IMR-90 (cell line): ENCODE data around the gene NHLRC2. TPM values are rescaled to one million over a fixed set of nuclear protein-coding genes. Genes with fewer than 3 reads are reported as not detected.

ENCODE experiments used
- ATAC-seq: fragments of 200-7000 bp; cut with Tn5 transposase; 2 replicates; pipeline ENCODE4 v1.9.1; 2020; ENCODE audit warnings: low read depth, mild to moderate bottlenecking, moderate library complexity
- BruUV-seq: library from RNA; stranded (reverse); fragments of 400-500 nt; replicated peaks from 2 replicates; lab custom pipeline; 2021; lab: Mats Ljungman, UMichigan
- CTCF ChIA-PET: fragments of 300-600 bp; formaldehyde crosslinking; extraction: SDS; loops from one replicate; lab custom pipeline; 2021; ENCODE audit warnings: antibody characterized with exemption; lab: Yijun Ruan, JAX
- POLR2A ChIA-PET: fragments of 300-600 bp; sonication (Branson Sonifier 250); formaldehyde crosslinking; loops from one replicate; lab custom pipeline; 2022; ENCODE audit warnings: antibody characterized with exemption; ENCODE audit not compliant: unreplicated experiment; lab: Charles Lee
- DNase-seq: peaks from one replicate; pipeline ENCODE4 v3.0.0; 2013
- H2AFZ ChIP-seq: replicated peaks from 2 replicates; pipeline ENCODE3; 2013; ENCODE audit warnings: low read length, mild to moderate bottlenecking; ENCODE audit not compliant: poor library complexity
- H2AK5ac ChIP-seq: 2 replicates; pipeline ENCODE4 v1.6.1; 2013; ENCODE audit warnings: low read depth, low read length, inconsistent platforms
- H2AK9ac ChIP-seq: replicated peaks from 2 replicates; pipeline ENCODE3; 2013; ENCODE audit warnings: mild to moderate bottlenecking, low read depth, low read length, moderate library complexity; ENCODE audit not compliant: poor library complexity
- H2BK120ac ChIP-seq: 2 replicates; pipeline ENCODE4 v1.6.1; 2013; ENCODE audit warnings: low read depth, low read length, inconsistent platforms
- H2BK15ac ChIP-seq: 3 replicates; pipeline ENCODE4 v1.6.1; 2013; ENCODE audit warnings: low read depth, low read length, inconsistent platforms
- H2BK20ac ChIP-seq: 2 replicates; pipeline ENCODE4 v1.6.1; 2013; ENCODE audit warnings: low read depth, mild to moderate bottlenecking, inconsistent platforms, low read length, moderate library complexity
- H2BK5ac ChIP-seq: 2 replicates; pipeline ENCODE4 v1.6.1; 2013; ENCODE audit warnings: mild to moderate bottlenecking, low read depth, low read length, inconsistent platforms; ENCODE audit not compliant: poor library complexity, severe bottlenecking
- H3K14ac ChIP-seq: replicated peaks from 2 replicates; pipeline ENCODE4 v1.6.1; 2013; ENCODE audit warnings: low read depth, low read length, inconsistent platforms
- H3K18ac ChIP-seq: 2 replicates; pipeline ENCODE4 v1.6.1; 2013; ENCODE audit warnings: low read depth, low read length, control low read depth
- H3K23ac ChIP-seq: 2 replicates; pipeline ENCODE4 v1.6.1; 2013; ENCODE audit warnings: low read depth, low read length, inconsistent platforms
- H3K27ac ChIP-seq: 2 replicates; pipeline ENCODE4 v1.5.1; 2013; ENCODE audit warnings: mild to moderate bottlenecking, control low read depth, low read length; ENCODE audit not compliant: insufficient read depth
- H3K27me3 ChIP-seq: 2 replicates; pipeline ENCODE4 v1.6.1; 2013; ENCODE audit warnings: low read length; ENCODE audit not compliant: control insufficient read depth, insufficient read depth
- H3K36me3 ChIP-seq: 2 replicates; pipeline ENCODE4 v1.6.1; 2013; ENCODE audit warnings: low read length, mixed read lengths; ENCODE audit not compliant: control insufficient read depth, insufficient read depth
- H3K4ac ChIP-seq: 2 replicates; pipeline ENCODE4 v1.6.1; 2013; ENCODE audit warnings: low read depth, low read length, inconsistent platforms
- H3K4me1 ChIP-seq: 2 replicates; pipeline ENCODE4 v1.6.1; 2013; ENCODE audit warnings: low read length, mixed read lengths; ENCODE audit not compliant: control insufficient read depth, insufficient read depth
- H3K4me2 ChIP-seq: 2 replicates; pipeline ENCODE4 v1.6.1; 2013; ENCODE audit warnings: low read depth, mild to moderate bottlenecking, control low read depth, low read length, moderate library complexity
- H3K4me3 ChIP-seq: 2 replicates; pipeline ENCODE4 v1.5.1; 2013; ENCODE audit warnings: low read depth, mild to moderate bottlenecking, control low read depth, low read length, moderate library complexity; ENCODE audit not compliant: insufficient read depth
- H3K56ac ChIP-seq: 2 replicates; pipeline ENCODE4 v1.6.1; 2013; ENCODE audit warnings: low read length, inconsistent platforms; ENCODE audit not compliant: insufficient read depth; ENCODE audit errors: extremely low read depth
- H3K79me1 ChIP-seq, 2 experiments: 2 replicates each; pipeline ENCODE4 v1.6.1; 2013; ENCODE audit warnings: low read length in 2 of 2, inconsistent platforms in 1 of 2, low read depth in 1 of 2
- H3K9ac ChIP-seq: 2 replicates; pipeline ENCODE4 v1.6.1; 2013; ENCODE audit warnings: low read depth, low read length, control low read depth
- H3K9me1 ChIP-seq: 2 replicates; pipeline ENCODE4 v1.6.1; 2013; ENCODE audit warnings: low read length, inconsistent platforms; ENCODE audit not compliant: insufficient read depth
- H3K9me3 ChIP-seq: 2 replicates; pipeline ENCODE4 v1.6.1; 2013; ENCODE audit warnings: low read length; ENCODE audit not compliant: control insufficient read depth, insufficient read depth
- H4K20me1 ChIP-seq: 2 replicates; pipeline ENCODE4 v1.6.1; 2013; ENCODE audit warnings: low read length, inconsistent platforms; ENCODE audit not compliant: insufficient read depth
- H4K5ac ChIP-seq: 2 replicates; pipeline ENCODE4 v1.6.1; 2013; ENCODE audit warnings: mild to moderate bottlenecking, low read depth, low read length, control low read depth
- H4K8ac ChIP-seq, 2 experiments: 2 replicates each; pipeline ENCODE4 v1.6.1; 2013; ENCODE audit warnings: low read depth in 2 of 2, low read length in 2 of 2, control low read depth in 1 of 2, inconsistent platforms in 1 of 2
- H4K91ac ChIP-seq: 2 replicates; pipeline ENCODE4 v1.6.1; 2013; ENCODE audit warnings: low read depth, low read length, inconsistent platforms; ENCODE audit not compliant: insufficient read depth
- CEBPB ChIP-seq: IDR thresholded peaks from 2 replicates; pipeline ENCODE4 v1.6.1; 2012; ENCODE audit warnings: low read depth, low read length, improper control_type of control experiment
- RAD21 ChIP-seq: IDR thresholded peaks from 2 replicates; pipeline ENCODE4 v1.6.1; 2012; ENCODE audit warnings: low read length, improper control_type of control experiment
- SMC3 ChIP-seq: fragments of 150-350 bp; IDR thresholded peaks from 2 replicates; pipeline ENCODE4 v1.6.1; 2016; ENCODE audit warnings: low read depth, mild to moderate bottlenecking, antibody characterized with exemption, low read length, moderate library complexity
- WGBS, 2 experiments: methylation state at CpG; one replicate each; pipeline versions ENCODE4 v1.1.5 to v1.1.7; 2013; ENCODE audit warnings: missing lambda C conversion rate in 2 of 2; ENCODE audit not compliant: insufficient read length in 1 of 2; ENCODE audit errors: extremely low coverage in 2 of 2; 5-methylcytosine and 5-hydroxymethylcytosine counted together
- dilution Hi-C: fragments of 300-500 bp; cut with HindIII; formaldehyde crosslinking; loops from one replicate; pipeline ENCODE4 v1.14.3; 2018; ENCODE audit warnings: low sequenced_read_pairs; ENCODE audit not compliant: unreplicated experiment
- in situ Hi-C: fragments of 300-500 bp; cut with MboI; formaldehyde crosslinking; loops from 3 replicates; pipeline ENCODE4 v1.14.3; 2019; ENCODE audit warnings: low sequenced_read_pairs, inconsistent platforms, mixed read lengths
- intact Hi-C: fragments of 100-400 bp; cut with micrococcal nuclease; formaldehyde crosslinking; loops from 2 replicates; pipeline ENCODE4 v1.10.0; 2022
- polyA plus RNA-seq, 3 experiments: library from polyadenylated mRNA; depleted of rRNA; stranded (reverse); fragments of >200 nt; gene quantifications; 2 replicates each; pipeline ENCODE4 v1.2.3, GENCODE V29; 2012; ENCODE audit warnings: low replicate concordance in 1 of 3
- total RNA-seq: library from RNA; depleted of rRNA; stranded (reverse); fragments of >200 nt; gene quantifications from 2 replicates; pipeline ENCODE4 v1.2.3, GENCODE V29; 2012
- TF ChIP-seq, protein P1 (sequence below): fragments of 150-350 bp; IDR thresholded peaks from 2 replicates; pipeline ENCODE4 v1.6.1; 2017; ENCODE audit warnings: mild to moderate bottlenecking, antibody characterized with exemption, low read length, low read depth

Gene NHLRC2
- total and polyA plus RNA-seq, 2 of the 4 experiments (the other 2 are of a cell fraction) = 3.0 to 11.8 TPM

DNA sequence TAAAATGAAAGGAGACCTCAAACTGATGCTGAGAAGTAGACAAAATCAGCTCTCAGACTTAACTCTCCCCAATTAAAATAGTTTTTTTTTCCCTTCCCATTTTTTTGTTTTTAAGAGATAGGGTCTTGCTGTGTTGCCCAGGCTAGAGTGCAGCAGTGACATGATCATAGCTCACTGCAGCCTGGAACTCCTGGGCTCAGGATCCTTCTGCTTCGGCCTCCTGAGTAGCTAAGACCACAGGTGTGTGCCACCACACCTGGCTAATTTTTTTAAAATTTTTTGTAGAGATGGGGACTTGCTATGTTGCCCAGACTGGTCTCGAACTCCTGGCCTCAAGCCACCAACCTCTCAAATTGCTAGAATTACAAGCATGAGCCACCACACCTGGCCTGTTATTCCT lies 61.1 kb downstream of the NHLRC2 start:
- H4K8ac ChIP-seq = no peak overlapping the region
- no peak overlapping the region for H2AK9ac ChIP-seq
- WGBS, 2 experiments = no CpG with 5 or more reads among the region's 2 CpGs
- no peak overlapping the region for H4K5ac ChIP-seq
- no peaks in the 10 kb centered on the region for H4K20me1 ChIP-seq
- H3K27me3 ChIP-seq = no peaks in the 10 kb centered on the region
- H2BK15ac ChIP-seq = no peak overlapping the region
- no peak overlapping the region for H3K14ac ChIP-seq
- H3K4ac ChIP-seq = no peak overlapping the region
- H3K9ac ChIP-seq = no peak overlapping the region
- ATAC-seq (no peak), DNase-seq (no peak)
- no peak overlapping the region for H2BK20ac ChIP-seq
- no peak overlapping the region for H3K4me2 ChIP-seq
- no peak overlapping the region for H3K27ac ChIP-seq
- 0 out of 2 replicates have a peak, but pooled peaks cover 4% of the 10 kb centered on the region for H3K36me3 ChIP-seq
- in situ Hi-C loops (no loop called here), intact Hi-C loops (no loop called here), dilution Hi-C loops (no loop called here)
- BruUV-seq = no TSS peak
- H3K4me3 ChIP-seq = no peak overlapping the region
- H2AK5ac ChIP-seq = no peak overlapping the region
- TF ChIP-seq RAD21 (no peak), CEBPB (no peak), SMC3 (no peak)
- TF ChIP-seq, protein P1, sequence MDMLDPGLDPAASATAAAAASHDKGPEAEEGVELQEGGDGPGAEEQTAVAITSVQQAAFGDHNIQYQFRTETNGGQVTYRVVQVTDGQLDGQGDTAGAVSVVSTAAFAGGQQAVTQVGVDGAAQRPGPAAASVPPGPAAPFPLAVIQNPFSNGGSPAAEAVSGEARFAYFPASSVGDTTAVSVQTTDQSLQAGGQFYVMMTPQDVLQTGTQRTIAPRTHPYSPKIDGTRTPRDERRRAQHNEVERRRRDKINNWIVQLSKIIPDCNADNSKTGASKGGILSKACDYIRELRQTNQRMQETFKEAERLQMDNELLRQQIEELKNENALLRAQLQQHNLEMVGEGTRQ = no peak
- no peak overlapping the region for H3K56ac ChIP-seq
- no peak overlapping the region for H3K18ac ChIP-seq
- ChIA-PET POLR2A (no interaction called here), CTCF (interaction anchor here (0.5 kb wide), 1 partner anchor 9 kb away, joined by 7 read pairs; no protein-coding TSS in a partner anchor)
- no peak overlapping the region for H3K23ac ChIP-seq
- no peak overlapping the region for H2BK5ac ChIP-seq
- H3K79me1 ChIP-seq = no peaks in the 10 kb centered on the region
- H3K9me1 ChIP-seq = no peaks in the 10 kb centered on the region
- no peaks in the 10 kb centered on the region for H3K9me3 ChIP-seq
- no peaks in the 10 kb centered on the region for H3K4me1 ChIP-seq
- H4K91ac ChIP-seq = no peak overlapping the region
- no peak overlapping the region for H2BK120ac ChIP-seq
- no peak overlapping the region for H2AFZ ChIP-seq
